GM18870 (cell line): Measurements from ENCODE around the gene XRCC3.

Experiments used
- ATAC-seq: cut with Tn5 transposase; IDR thresholded peaks from one replicate; pipeline ENCODE4 v1.9.1; 2021; ENCODE audit warnings: moderate library complexity; ENCODE audit not compliant: unreplicated experiment

The XRCC3 gene

DNA sequence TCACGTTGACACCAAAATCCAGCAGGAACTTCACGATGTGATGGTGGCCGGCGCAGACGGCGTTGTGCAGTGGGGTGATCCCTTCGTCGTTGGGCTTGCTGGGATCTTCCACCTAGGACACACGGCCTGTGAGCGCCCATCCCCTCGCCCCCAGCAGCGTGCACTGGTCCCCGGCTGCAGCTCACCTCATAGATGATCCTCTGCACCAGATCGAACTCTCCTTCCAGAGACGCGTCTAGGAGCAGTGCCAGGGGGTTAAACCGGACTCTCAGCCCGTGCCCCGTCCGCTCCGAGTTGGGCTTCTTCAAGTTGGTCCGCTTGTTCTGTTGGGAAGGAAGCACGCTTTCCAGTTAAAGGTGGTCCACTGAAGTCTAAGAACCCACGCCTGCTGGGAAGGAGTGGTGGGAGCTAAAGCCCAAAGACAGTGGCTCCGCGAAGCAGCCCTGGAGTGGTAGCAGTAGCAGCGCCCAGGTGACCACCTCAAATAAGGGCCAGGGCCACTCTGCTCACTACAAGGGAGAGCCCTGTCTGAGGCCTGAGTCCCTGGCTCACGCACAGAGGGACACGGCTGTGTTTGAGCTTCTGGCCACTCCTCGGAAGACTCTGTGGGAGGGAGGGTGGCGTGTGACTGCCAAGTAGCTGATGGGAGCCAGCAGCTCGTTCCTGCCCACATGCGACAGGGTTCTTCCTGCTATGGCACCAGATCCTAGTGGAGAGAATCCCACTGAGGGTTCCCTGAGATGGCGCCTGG, 23.6 kb upstream of the XRCC3 start:
- ATAC-seq: no peak

DNA sequence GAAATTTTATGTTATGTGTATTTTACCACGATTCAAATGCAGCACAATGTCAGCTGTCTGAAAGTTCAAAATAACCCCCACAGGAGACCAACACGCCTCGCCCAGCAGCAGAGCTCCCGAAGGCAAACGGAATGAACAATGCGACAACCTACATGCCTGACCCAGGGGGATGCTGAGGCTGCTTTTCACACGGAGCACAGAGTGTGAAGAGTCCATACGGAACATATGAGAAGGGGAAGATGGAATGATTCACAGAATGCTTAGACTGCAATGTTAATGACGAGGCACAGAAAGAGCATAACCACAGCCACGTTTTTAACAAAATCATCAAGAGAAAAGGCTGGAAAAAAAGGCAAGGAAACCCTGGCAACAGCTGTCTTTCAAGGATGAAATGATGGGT, 22.9 kb upstream of the XRCC3 start:
- no peak for ATAC-seq

DNA sequence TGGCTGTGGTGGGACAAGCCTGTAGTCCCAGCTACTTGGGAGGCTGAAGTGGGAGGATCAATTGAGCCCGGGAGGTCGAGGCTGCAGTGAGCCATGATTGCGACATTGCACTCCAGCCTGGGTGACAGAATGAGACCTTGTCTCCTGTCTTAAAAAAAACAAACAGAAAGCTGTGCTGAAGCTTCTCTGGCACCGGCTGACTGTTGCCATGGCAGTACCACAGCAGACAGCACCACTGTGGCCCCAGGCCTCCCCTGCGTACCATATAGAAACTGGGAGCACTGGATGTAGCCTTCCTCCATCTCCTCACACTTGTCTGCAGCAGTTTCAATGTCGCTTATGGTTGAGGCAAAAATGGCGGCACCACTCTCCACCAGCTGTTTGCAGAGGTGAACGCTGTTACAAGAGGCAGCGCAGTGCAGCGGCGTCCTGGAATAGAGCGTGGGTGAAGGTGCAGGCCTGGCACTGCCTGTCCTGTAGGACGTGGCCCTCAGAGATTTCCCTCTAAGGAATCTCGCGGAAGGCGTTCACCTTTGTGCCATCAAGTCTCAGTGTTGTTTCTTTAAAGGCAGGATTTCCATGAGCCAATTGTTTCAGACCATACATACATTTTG, 22.3 kb upstream of the XRCC3 start:
- no peak for ATAC-seq

DNA sequence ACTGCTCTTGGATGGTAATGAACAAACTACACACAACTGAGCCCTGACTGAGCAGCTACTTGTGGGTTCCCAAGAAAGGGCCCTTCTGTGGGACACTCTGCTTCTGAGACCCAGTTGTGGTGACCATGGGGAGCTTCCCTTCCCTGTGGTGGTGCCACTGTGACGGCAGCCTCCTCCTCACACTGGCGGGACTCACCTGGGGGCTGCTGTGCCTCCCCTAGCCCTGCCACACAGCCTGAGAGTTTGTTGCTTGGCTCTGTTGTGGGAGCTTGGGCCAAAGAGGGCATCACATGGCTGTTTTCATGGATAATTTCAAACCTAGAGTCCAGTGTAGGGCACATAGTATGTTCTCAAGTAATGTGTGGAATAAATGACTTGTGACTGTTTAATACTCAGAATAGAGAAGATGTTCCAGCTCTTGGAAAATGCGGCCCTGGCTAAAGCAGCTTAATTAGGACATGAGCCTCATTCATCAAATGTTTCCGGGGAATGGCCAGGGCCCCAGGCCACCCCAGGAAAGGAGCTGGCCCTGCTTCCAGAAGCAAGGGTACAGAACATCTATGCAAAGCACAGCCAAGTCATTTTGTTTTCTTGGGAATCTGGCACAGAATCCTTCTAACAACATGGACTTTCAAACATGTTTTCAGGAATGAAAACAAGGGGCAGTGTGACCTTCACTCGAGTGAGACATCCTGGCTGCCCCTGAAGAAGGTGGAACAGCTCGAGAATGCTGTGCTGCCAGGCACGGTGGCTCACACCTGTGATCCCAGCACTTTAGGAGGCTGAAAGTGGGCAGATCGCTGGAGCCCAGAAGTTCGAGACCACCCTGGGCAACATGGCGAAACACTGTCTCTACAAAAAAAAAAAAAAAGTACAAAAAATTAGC, 21.5 kb upstream of the XRCC3 start:
- ATAC-seq: no peak

DNA sequence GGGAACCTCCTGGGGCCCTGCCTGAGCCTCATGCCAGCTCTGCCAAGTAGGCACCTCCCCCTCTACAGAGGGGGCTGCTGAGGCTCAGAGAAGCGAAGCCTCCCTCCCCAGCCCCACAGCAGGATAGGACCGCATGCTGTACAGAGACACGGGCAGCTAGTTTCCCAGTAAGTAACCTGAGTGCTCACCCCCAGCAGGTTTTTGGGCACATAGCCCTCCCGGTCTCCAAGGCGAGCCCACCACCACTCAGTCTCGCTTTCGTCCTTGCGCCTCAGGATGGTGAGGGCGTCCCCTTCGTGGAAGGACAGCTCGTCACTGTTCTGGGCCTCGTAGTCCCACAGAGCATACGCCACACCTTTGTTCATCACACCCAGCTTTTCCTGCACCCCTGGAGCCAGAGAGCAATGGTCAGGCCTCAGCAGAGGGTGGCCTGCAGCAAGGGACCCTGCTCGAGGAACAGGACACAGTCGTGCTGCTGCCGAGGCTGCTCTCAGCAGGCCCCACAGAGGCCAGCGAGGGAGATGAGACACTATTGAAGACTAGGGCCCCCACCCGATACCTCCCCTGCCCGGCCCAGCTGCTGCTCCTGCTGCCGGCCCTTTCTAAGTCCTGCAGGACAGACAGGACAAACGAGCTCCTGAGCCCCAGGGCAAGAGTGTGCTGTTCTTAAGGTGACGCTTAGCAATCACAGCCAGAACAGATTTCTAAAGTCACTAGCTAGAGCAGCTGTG, 20.7 kb upstream of the XRCC3 start:
- no peak for ATAC-seq

DNA sequence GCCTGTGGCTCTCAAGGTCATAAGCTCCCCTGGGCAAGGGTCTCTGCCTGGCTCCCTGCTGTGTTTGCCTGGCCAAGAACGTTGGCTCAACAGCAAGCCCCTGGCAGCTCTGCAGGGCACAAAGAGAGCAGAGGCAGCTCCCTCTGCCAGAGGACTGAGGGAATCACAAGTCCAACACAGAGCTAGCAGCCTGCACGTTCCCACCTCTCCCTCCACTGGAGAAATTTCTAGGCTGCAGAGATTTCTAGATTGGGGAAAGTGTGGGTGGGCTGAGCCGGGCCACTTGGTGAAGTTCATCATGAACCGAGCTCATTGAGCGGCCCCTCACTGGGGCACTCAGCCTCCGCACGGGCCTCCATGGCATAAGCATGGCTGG, 20.2 kb upstream of the XRCC3 start:
- no peak for ATAC-seq

DNA sequence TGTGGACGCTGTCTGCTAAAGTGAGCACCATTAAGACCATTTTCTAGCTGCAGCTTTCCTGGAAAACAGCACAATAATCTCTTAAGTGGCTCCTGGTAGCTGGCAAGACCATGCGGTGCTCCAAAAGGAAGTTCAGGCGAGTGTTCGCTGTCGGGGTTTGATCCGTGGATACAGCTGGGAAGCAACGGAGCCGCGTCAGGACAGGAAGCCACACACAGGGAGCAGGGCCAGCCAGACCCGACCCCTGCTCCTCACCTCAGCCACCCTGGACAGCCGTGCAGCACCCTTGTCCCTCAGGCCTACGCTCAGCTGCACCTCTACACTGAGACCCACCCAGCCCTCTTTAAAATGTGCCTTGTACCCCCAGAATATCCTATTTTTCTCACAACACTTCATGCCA, 19.8 kb upstream of the XRCC3 start:
- ATAC-seq: no peak

DNA sequence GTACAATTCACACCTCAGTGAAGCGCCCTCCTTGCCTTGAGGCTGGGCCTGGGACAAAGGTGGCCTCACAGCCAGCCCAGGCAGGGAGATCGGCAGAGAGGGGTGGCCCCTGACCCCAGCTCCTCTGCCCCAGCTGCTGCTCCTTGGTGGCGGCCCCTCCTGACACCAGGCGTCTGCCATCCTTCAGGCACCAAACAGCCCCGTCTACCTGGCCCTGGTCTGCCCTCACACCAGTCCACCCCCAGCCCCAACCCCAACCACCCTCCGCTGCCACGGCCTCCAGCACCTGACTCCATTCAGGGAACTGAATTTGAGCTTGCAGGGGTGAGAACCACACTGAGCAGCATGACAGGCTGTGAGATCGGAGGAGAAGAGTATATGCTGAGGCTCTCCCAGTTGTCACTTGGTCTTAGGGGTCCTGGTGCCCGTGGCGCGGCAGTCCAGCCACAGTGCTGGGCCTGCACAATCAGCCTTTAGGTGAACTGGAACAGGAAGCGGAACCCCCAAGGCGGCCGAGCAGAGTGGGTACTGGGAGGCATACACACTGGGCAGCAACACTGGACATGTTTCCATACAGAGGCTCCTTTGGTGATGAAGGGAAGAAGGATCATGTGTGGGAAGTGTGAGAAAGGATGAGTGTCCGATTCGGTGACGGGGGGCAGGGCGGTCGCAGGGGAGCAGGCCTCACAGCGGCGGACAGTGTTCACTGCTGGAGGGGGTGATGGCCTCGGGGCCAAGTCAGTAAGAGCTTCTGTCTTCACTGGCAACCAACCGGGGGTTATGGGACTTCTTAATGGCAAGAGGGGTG, 19.0 kb upstream of the XRCC3 start:
- ATAC-seq: no peak

DNA sequence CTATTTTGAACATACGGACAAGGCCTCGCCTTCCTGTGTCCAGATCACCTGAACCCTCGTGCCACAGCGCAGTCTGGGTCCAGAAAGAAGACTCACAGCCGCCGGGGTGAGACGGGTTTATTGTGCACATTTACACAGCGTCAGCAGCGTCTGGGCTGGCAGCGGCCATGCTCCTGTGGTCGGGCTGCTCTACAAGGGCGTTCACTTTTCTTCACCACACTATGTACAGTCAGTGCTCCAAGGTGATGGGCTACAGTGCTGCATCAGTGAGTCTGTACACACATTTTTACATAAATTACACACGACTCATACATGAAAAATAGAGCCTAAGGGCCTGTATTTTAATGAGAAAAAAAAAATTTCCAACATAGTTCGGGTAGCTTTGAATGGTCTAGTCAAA, 18.4 kb upstream of the XRCC3 start:
- ATAC-seq: no peak

DNA sequence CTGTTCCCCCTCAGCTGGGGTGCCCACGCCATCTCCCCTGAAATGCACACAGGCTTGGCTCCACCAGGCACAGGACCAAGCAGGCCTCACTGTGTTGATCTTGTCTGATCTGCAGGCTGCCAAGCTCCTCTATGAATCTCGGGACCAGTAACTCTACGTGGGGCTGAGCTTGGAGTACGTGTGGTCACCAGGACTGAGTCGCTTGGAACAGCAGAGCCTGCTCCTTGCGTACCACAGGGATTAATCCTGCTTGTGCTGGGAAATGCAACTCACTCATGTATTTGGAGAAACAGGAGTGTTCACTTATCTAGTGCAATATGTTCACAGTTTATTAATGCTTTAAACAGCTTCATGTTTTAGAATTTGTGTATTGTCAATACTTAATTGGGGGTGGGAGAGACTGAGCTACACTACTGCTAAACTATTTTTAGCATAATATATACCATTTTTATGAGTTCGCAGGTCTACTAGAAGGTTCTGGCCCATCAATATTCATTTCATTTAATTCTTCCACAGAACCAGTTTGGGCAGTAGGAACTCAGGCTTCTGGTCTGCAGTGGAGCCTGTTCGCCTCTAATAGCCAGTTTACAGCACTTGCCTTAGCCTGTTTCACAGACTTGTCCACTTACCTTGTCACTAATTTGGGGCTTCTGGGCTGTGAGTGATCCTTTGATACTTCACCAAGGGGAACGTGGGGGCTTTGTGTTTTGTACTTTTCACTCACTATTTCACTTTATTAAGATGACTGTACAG, 17.8 kb upstream of the XRCC3 start:
- ATAC-seq: no peak

DNA sequence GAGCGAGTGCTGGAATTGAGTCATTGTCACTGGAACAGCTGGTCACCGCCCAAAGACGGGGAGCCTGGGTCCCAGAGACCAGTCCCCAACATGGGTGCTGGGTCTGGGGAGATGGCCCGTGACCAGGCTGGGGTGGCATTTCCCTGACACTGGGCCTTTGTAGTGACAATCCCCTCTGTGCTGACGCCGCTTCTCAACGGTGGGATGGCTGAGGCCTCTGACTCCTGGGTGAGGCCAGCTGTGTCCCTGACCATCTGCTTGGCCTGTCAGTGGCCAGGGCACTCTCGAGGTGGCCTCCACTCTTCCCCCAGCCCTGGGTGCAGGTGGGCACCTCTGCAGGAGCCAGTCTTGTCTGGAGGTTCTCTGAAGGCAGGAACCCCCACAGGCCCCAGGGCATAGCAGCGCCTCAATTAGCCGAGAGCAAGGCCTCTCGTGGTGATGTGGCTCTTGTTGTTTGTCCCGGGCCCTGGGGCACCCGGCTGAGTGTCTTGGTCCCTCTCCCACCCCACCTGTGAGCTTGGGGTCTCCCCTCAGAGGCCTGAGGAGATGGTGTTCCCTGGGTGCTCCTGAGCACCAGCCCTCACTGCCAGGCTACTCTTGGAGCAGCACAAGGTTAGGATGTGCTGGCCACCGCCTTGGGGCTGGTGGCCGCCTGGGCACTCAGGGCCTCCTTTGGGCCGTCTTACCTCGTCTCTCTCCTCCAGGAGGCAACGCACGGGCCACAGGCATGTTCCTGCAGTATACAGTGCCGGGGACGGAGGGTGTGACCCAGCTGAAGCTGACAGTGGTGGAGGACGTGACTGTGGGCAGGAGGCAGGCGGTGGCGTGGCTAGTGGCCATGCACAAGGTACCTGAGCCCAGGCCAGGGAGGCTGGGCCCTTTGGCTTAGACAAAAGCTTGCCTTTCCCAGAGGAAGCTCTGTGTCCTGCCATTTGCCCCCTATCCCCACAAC, 16.9 kb upstream of the XRCC3 start:
- ATAC-seq: no peak

DNA sequence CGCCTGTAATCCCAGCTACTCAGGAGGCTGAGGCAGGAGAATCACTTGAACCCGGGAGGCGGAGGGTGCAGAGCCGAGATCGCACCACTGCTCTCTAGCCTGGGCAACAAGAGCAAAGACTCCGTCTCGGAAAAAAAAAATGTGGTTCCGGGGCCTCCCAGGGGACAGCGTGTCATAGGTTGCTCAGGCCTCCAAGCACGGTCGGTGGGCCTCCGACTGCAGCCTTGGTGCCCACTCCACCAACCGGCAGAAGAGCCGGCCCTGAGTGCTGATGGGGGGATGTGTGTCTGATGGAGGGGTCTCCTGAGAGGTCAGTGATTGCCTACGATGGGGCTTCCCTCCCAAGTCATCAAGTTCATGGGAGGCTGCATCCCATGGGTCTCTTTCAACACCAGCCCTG, 16.2 kb upstream of the XRCC3 start:
- ATAC-seq: no peak

DNA sequence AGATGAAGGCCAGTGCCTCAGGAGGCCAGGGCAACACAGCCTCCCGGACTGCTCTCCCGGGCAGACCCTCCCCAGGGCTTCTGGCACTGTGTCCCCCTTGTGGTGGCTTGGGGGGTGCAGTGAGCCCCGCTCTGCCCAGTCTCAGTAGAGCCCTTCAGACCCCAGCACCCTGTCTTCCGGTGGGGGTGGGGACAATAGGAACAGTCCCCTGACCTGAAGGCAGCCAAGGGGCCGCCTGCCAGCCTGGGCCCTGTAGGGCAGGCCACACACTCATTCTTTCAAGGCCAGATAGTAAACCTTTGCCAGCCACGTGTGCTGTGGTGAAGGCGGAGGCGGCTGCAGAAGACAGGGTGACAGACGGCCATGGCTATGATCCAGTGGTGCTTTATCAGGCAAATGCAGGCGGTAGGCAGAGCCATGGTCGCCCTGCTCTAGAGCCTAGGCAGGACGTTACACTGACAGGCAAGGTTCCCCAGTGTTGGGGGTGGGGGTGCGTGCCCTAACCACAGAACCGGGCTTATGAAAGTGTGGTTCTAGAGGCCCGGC, 15.3 kb upstream of the XRCC3 start:
- ATAC-seq: no peak

DNA sequence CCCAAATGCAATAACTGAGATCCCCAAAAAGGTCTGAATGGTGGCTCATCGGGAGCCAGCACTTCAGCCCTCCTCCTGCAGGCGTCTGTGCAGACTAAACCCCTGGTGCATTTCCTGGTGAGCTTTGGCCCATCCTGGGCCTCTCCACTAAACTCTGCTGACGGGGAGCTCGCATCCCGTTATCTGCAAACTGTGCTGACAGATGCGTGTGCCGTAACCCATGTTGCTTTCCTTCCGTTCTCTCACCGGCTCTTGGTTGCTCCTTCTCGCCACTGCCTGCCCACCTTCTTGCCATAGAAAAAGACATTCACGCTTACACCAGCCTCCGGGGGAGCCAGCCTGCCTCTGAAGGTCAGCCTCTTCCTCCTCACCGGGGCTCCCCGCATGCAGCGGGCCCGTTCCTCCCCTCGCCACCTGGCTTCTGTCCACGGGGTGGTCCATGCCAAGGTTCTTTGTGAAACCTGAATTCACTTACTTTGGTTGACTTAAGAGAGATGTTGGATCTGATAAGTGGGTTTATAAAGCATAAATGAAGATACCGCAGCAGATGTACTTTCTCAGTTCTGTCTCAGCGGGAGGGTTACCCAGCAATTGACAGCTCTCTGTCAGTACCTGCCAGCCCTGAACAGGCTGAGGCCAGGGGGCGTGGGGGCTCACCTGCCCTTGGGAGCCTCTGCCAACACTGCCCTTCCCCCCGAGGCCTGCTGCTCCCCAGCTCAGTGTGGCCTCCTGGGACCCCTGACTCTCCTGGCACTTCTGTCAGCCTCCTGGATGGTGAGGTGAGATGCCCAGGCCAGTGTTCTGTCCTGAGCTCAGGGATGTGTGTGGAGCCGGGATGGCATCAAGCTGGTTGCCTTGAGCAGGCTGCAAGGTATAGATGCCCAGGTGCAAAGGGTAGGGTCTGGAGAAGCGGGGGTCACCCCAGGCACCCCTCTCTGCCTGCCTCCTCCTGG, 14.5 kb upstream of the XRCC3 start:
- no peak for ATAC-seq

DNA sequence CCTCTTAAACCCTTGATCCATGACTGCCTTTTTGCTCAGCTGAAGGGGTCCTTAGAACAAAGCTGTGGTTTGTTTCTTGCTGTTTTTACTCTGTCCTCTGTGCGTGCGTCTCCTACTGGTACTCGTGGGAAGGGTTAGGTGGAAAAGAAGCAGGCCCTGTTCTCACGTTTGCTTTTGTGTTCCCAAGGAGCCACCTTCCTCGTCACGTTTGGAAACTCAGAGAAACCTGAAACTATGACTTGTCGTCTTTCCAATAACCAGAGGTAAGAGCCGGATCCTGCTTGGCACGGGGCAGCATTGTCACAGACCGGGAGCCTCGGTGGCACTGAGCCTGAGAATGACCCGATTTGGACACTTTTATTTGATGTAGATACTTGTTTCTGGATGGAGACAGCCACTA, 13.5 kb upstream of the XRCC3 start:
- no peak for ATAC-seq

DNA sequence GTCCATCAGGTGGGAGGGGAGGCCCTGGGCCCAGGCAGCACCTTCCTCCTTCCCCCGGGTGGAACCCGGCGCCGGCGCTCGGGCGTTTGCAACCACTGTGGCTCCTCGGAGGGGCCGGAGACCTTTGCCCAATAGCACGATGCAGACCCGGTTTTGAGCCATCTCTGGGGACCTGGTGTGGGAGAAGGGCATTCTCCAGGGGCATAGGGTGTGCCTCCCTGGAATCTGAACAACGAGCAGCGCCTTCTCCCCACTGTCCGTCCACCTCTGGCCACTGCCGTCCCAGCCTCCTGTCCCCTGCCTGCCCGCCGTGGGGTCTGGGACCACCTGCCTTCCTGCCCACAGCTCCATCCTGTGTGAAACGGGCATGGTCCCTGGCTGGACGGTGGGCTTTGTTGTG, 12.9 kb upstream of the XRCC3 start:
- no peak for ATAC-seq

DNA sequence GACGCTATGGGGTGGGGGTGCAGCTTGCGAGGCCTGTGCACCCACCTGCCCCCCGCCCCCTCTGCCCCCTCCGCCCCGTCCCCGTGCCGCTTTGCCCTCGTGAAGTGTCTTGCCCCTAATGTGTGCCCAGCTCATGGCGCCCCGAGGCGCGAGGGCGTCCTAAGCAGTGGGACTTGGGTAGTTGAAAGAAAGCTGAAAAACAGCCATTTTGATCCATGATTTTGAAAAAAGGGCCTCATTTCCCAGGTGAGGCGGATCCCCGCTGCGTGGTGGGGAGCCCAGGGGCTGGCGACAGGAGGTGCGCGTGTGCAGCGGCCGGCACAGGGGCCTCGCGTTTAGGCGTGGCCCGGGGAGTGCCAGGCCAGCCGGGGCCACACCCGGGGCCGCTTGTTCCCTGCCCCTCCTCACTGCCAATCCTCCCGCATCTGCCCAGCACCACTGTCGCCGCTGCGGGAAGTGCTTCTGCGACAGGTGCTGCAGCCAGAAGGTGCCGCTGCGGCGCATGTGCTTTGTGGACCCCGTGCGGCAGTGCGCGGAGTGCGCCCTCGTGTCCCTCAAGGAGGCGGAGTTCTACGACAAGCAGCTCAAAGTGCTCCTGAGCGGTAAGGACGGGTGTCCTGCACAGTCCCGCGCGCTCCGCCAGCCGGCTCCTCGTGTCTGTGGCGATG, 12.2 kb upstream of the XRCC3 start:
- no peak for ATAC-seq
